ENCODE data around the gene TP53I11. TPM values are rescaled to one million over a fixed set of nuclear protein-coding genes. Genes with fewer than 3 reads are reported as not detected.

Gene TP53I11
- total RNA-seq, 1 donor: 11.3 TPM

- DNase-seq (ENCODE audit: low read depth in 2 of 3, low spot score in 2 of 3): peak in 2 of 3 donors; percentile 64 to 70
Measured at GRCh38 chr11:44916331-44916730, 34.4 kb downstream of the TP53I11 start.

GRCh38 chr11:44915621-44916020 lies 35.1 kb downstream of the TP53I11 start:
- peak in 2 of 3 donors; percentile 81 to 88 for DNase-seq (ENCODE audit: low read depth in 2 of 3, low spot score in 2 of 3)

GRCh38 chr11:44915004-44915403 lies 35.7 kb downstream of the TP53I11 start:
- DNase-seq (ENCODE audit: low read depth in 2 of 3, low spot score in 2 of 3): no peak

- no peak for DNase-seq (ENCODE audit: low read depth in 2 of 3, low spot score in 2 of 3)
Measured at GRCh38 chr11:44914105-44914504, 36.6 kb downstream of the TP53I11 start.

GRCh38 chr11:44913502-44913901 lies 37.2 kb downstream of the TP53I11 start:
- no peak for DNase-seq (ENCODE audit: low read depth in 2 of 3, low spot score in 2 of 3)

GRCh38 chr11:44912270-44912987 lies 38.3 kb downstream of the TP53I11 start:
- DNase-seq (ENCODE audit: low read depth in 2 of 3, low spot score in 2 of 3): no peak

GRCh38 chr11:44911029-44911814 lies 39.5 kb downstream of the TP53I11 start:
- peak; percentile 66 to 90 (median 81) for DNase-seq (ENCODE audit: low read depth in 2 of 3, low spot score in 2 of 3)

GRCh38 chr11:44910591-44910990 lies 40.1 kb downstream of the TP53I11 start:
- DNase-seq (ENCODE audit: low read depth in 2 of 3, low spot score in 2 of 3): no peak

GRCh38 chr11:44909557-44909956 lies 41.1 kb downstream of the TP53I11 start:
- DNase-seq (ENCODE audit: low read depth in 2 of 3, low spot score in 2 of 3): no peak

- DNase-seq (ENCODE audit: low read depth in 2 of 3, low spot score in 2 of 3): no peak
Measured at GRCh38 chr11:44906649-44907048, 44.0 kb downstream of the TP53I11 start.

GRCh38 chr11:44905131-44905866 lies 45.4 kb downstream of the TP53I11 start:
- no peak for DNase-seq (ENCODE audit: low read depth in 2 of 3, low spot score in 2 of 3)

- DNase-seq (ENCODE audit: low read depth in 2 of 3, low spot score in 2 of 3): no peak
Measured at GRCh38 chr11:44904261-44905020, 46.2 kb downstream of the TP53I11 start.

GRCh38 chr11:44903518-44903917 lies 47.2 kb downstream of the TP53I11 start:
- DNase-seq (ENCODE audit: low read depth in 2 of 3, low spot score in 2 of 3): no peak

- no peak for DNase-seq (ENCODE audit: low read depth in 2 of 3, low spot score in 2 of 3)
Measured at GRCh38 chr11:44903035-44903434, 47.6 kb downstream of the TP53I11 start.

- no peak for DNase-seq (ENCODE audit: low read depth in 2 of 3, low spot score in 2 of 3)
Measured at GRCh38 chr11:44901786-44902185, 48.9 kb downstream of the TP53I11 start.

- DNase-seq (ENCODE audit: low read depth in 2 of 3, low spot score in 2 of 3): no peak
Measured at GRCh38 chr11:44901120-44901633, 49.5 kb downstream of the TP53I11 start.

- DNase-seq (ENCODE audit: low read depth in 2 of 3, low spot score in 2 of 3): peak in 2 of 3 donors; percentile 53 to 67
Measured at GRCh38 chr11:44899959-44900358, 50.7 kb downstream of the TP53I11 start.

- DNase-seq (ENCODE audit: low read depth in 2 of 3, low spot score in 2 of 3): peak in 2 of 3 donors; percentile 76 to 85
Measured at GRCh38 chr11:44893846-44894617, 56.7 kb downstream of the TP53I11 start.

- DNase-seq (ENCODE audit: low read depth in 2 of 3, low spot score in 2 of 3): no peak
Measured at GRCh38 chr11:44893308-44893822, 57.3 kb downstream of the TP53I11 start.

Data from hematopoietic multipotent progenitor cell (in vitro differentiated cells).